ENCODE measurements around the gene ZEB1. TPM values are rescaled to one million over a fixed set of nuclear protein-coding genes. Genes with fewer than 3 reads are reported as not detected.

The ZEB1 gene
- total and polyA plus RNA-seq, 2 of the 8 experiments (the other 6 are each of a cell fraction or from before 2014, with no cell fraction given) = 0.08 to 0.15 TPM

- Histone ChIP-seq H2BK12ac (ENCODE audit: low read depth, low read length) (no peak overlapping the region), H3K23me2 (ENCODE audit: low read depth, low read length) (no peaks in the 10 kb centered on the region), H2BK120ac (replicated peaks; ENCODE audit: low read depth, low read length) (no peak overlapping the region), H4K8ac (ENCODE audit: extremely low read depth, insufficient read depth, low read length) (no peak overlapping the region), H4K91ac (replicated peaks; ENCODE audit: insufficient read length, low read length) (no peak overlapping the region), H3K4me3 (ENCODE audit: extremely low read depth in 1 of 4, insufficient read depth in 2 of 4, low read depth in 3 of 4, low read length in 4 of 4) (no peak overlapping the region), H2BK20ac (ENCODE audit: low read length) (no peak overlapping the region), H3K18ac (ENCODE audit: extremely low read depth, low read length) (no peak overlapping the region), H3K27ac (ENCODE audit: low read depth, low read length) (no peak overlapping the region), H3K4me2 (ENCODE audit: insufficient read depth in 1 of 2, low read depth in 2 of 2, low read length in 2 of 2) (no peak overlapping the region), H2BK5ac (ENCODE audit: low read depth, low read length) (no peak overlapping the region), H2AFZ (ENCODE audit: low read length) (no peak overlapping the region), H4K20me1 (replicated peaks in 1 of 2; ENCODE audit: control insufficient read depth in 1 of 2, insufficient read depth in 2 of 2, low read length in 2 of 2) (no peaks in the 10 kb centered on the region), H3K23ac (ENCODE audit: insufficient read length) (no peak overlapping the region), H2BK15ac (ENCODE audit: low read length) (no peak overlapping the region), H3K4ac (replicated peaks; ENCODE audit: insufficient read length, low read depth, low read length) (no peak overlapping the region), H3K56ac (replicated peaks; ENCODE audit: insufficient read length, low read depth, low read length) (no peak overlapping the region), H4K5ac (ENCODE audit: insufficient read length, low read depth, low read length) (no peak overlapping the region), H3K36me3 (ENCODE audit: control insufficient read depth in 2 of 4, insufficient read depth in 4 of 4, low read length in 3 of 4) (no peaks in the 10 kb centered on the region), H3K14ac (ENCODE audit: insufficient read length) (no peak overlapping the region), H3K79me2 (ENCODE audit: control insufficient read depth in 1 of 2, insufficient read depth in 2 of 2, low read length in 2 of 2) (no peaks in the 10 kb centered on the region), H3K79me1 (ENCODE audit: low read depth, low read length) (no peaks in the 10 kb centered on the region), H3K9ac (replicated peaks in 1 of 4; ENCODE audit: extremely low read depth in 1 of 4, low read depth in 3 of 4, low read length in 3 of 4) (no peak overlapping the region), H3K9me3 (ENCODE audit: insufficient read depth in 2 of 2, low read depth in 1 of 2, low read length in 1 of 2) (no peaks in the 10 kb centered on the region), H3K4me1 (replicated peaks in 1 of 4; ENCODE audit: control insufficient read depth in 3 of 4, insufficient read depth in 4 of 4, low read length in 3 of 4) (no peaks in the 10 kb centered on the region), H3K27me3 (replicated peaks in 1 of 4; ENCODE audit: control insufficient read depth in 3 of 4, extremely low read depth in 1 of 4, insufficient read depth in 3 of 4, low read length in 3 of 4) (no peaks in the 10 kb centered on the region), H2AK5ac (ENCODE audit: low read depth, low read length) (no peak overlapping the region)
- FAIRE-seq (no peak), DNase-seq (ENCODE audit: low read depth in 1 of 2, low spot score in 2 of 2) (no peak)
- ChIA-PET CTCF (ENCODE audit: partially characterized antibody) (interaction anchor here (0.6 to 0.7 kb wide), 2 partner anchors 332 to 388 kb away, joined by 3 read pairs; no protein-coding TSS in a partner anchor), POLR2A (ENCODE audit: partially characterized antibody) (no interaction called here)
- no peak for TF ChIP-seq TAF1 (IDR thresholded peaks at IDR 0.05; ENCODE audit: low read depth, low read length)
- TF ChIP-seq KDM1A (IDR thresholded peaks at IDR 0.05; ENCODE audit: borderline replicate concordance, low read length) = no peak
- no peak for TF ChIP-seq JUN (IDR thresholded peaks at IDR 0.05; ENCODE audit: low read depth, low read length)
- TF ChIP-seq SRF (IDR thresholded peaks at IDR 0.05; ENCODE audit: low read depth, low read length) = no peak
- TF ChIP-seq RBBP5 (IDR thresholded peaks at IDR 0.05; ENCODE audit: borderline replicate concordance, low read depth, low read length) = no peak
- no peak for TF ChIP-seq SP4 (IDR thresholded peaks at IDR 0.05; ENCODE audit: low read length)
- TF ChIP-seq ASH2L (IDR thresholded peaks at IDR 0.05; ENCODE audit: low read length) = no peak
- TF ChIP-seq RXRA (IDR thresholded peaks at IDR 0.05; ENCODE audit: insufficient read depth, low read depth, low read length) = no peak
- TF ChIP-seq NRF1 (IDR thresholded peaks at IDR 0.05; ENCODE audit: low read depth, low read length) = no peak
- no peak for TF ChIP-seq CTCF (IDR thresholded peaks at IDR 0.05; ENCODE audit: control extremely low read depth in 1 of 3, insufficient read depth in 1 of 3, low read depth in 1 of 3, low read length in 3 of 3)
- TF ChIP-seq RFX5 (IDR thresholded peaks at IDR 0.05; ENCODE audit: borderline replicate concordance, low read depth, low read length) = no peak
- no peak for TF ChIP-seq EZH2 (IDR thresholded peaks at IDR 0.05; ENCODE audit: low read depth, low read length, severe bottlenecking)
- TF ChIP-seq MAFK (IDR thresholded peaks at IDR 0.05; ENCODE audit: low read depth, low read length) = no peak
- no peak for TF ChIP-seq MAX (IDR thresholded peaks at IDR 0.05)
Observed at GRCh38 chr10:31475519-31475918, 156.5 kb downstream of the ZEB1 start.
